ENCODE data around the gene MROH9.

The MROH9 gene

GRCh38 chr1:171014880-171015279 is 79.5 kb downstream of the MROH9 start:
- TF ChIP-seq CTCF (IDR thresholded peaks at IDR 0.05; ENCODE audit: low read depth, low read length) (no peak), MYC (IDR thresholded peaks at IDR 0.05; ENCODE audit: low read depth, low read length) (no peak), POLR2A (IDR thresholded peaks at IDR 0.05; ENCODE audit: extremely low read depth, insufficient read length) (no peak), MAX (IDR thresholded peaks at IDR 0.05; ENCODE audit: low read depth, low read length) (no peak)

GRCh38 chr1:171017426-171017825 is 82.1 kb downstream of the MROH9 start:
- H3K4me3 ChIP-seq (ENCODE audit: low read depth, low read length) = no peak overlapping the region
- TF ChIP-seq CTCF (IDR thresholded peaks at IDR 0.05; ENCODE audit: low read depth, low read length) (no peak), MYC (IDR thresholded peaks at IDR 0.05; ENCODE audit: low read depth, low read length) (no peak), POLR2A (IDR thresholded peaks at IDR 0.05; ENCODE audit: extremely low read depth, insufficient read length) (no peak), MAX (IDR thresholded peaks at IDR 0.05; ENCODE audit: low read depth, low read length) (no peak)
- no peak for DNase-seq (ENCODE audit: low read depth)

More at GRCh38 chr1:171014880-171015279, 79.5 kb downstream of the MROH9 start:
- no peak overlapping the region for H3K4me3 ChIP-seq (ENCODE audit: low read depth, low read length)
- DNase-seq (ENCODE audit: low read depth) = no peak

- no peak overlapping the region for H3K4me3 ChIP-seq (ENCODE audit: low read depth, low read length)
- no peak for DNase-seq (ENCODE audit: low read depth)
- TF ChIP-seq MYC (IDR thresholded peaks at IDR 0.05; ENCODE audit: low read depth, low read length) = no peak
- no peak for TF ChIP-seq POLR2A (IDR thresholded peaks at IDR 0.05; ENCODE audit: extremely low read depth, insufficient read length)
- no peak for TF ChIP-seq CTCF (IDR thresholded peaks at IDR 0.05; ENCODE audit: low read depth, low read length)
- TF ChIP-seq MAX (IDR thresholded peaks at IDR 0.05; ENCODE audit: low read depth, low read length) = no peak
These were observed 84.6 kb downstream of the MROH9 start for GRCh38 chr1:171019971-171020370.

- no peak for DNase-seq (ENCODE audit: low read depth)
- TF ChIP-seq POLR2A (IDR thresholded peaks at IDR 0.05; ENCODE audit: extremely low read depth, insufficient read length) (no peak), MAX (IDR thresholded peaks at IDR 0.05; ENCODE audit: low read depth, low read length) (no peak), CTCF (IDR thresholded peaks at IDR 0.05; ENCODE audit: low read depth, low read length) (no peak), MYC (IDR thresholded peaks at IDR 0.05; ENCODE audit: low read depth, low read length) (no peak)
- no peak overlapping the region for H3K4me3 ChIP-seq (ENCODE audit: low read depth, low read length)
These were observed 97.7 kb downstream of the MROH9 start for GRCh38 chr1:171032822-171033702.

- TF ChIP-seq MAX (IDR thresholded peaks at IDR 0.05; ENCODE audit: low read depth, low read length) = no peak
- no peak for TF ChIP-seq MYC (IDR thresholded peaks at IDR 0.05; ENCODE audit: low read depth, low read length)
- TF ChIP-seq CTCF (IDR thresholded peaks at IDR 0.05; ENCODE audit: low read depth, low read length) = no peak
- no peak for TF ChIP-seq POLR2A (IDR thresholded peaks at IDR 0.05; ENCODE audit: extremely low read depth, insufficient read length)
- H3K4me3 ChIP-seq (ENCODE audit: low read depth, low read length) = no peak overlapping the region
- DNase-seq (ENCODE audit: low read depth) = no peak
These were observed 102.3 kb downstream of the MROH9 start for GRCh38 chr1:171037626-171038025.
